GM23338 (cell line): ENCODE results near the gene POLDIP2. TPM values are rescaled to one million over a fixed set of nuclear protein-coding genes. Genes with fewer than 3 reads are reported as not detected.

ENCODE experiments used
- ATAC-seq: fragments of 200-7000 bp; cut with Tn5 transposase; 3 replicates; pipeline ENCODE4 v1.9.1; 2020
- DNase-seq: peaks from one replicate; pipeline ENCODE4 v3.0.0-alpha.2; 2015; ENCODE audit warnings: low spot score
- H2AFZ ChIP-seq: fragments of 200-600 bp; sonication (generic); 2 replicates; pipeline ENCODE4 v1.8.0; 2016; ENCODE audit warnings: antibody characterized with exemption, mild to moderate bottlenecking, moderate library complexity
- H3F3A ChIP-seq: fragments of 200-600 bp; sonication (generic); replicated peaks from 2 replicates; pipeline ENCODE4 v1.8.0; 2017; ENCODE audit warnings: antibody characterized with exemption, mixed run types, low read depth
- H3K27ac ChIP-seq: fragments of 200-600 bp; sonication (generic); 2 replicates; pipeline ENCODE4 v1.6.1; 2016; ENCODE audit warnings: low read depth
- H3K27me3 ChIP-seq: fragments of 200-600 bp; sonication (generic); 2 replicates; pipeline ENCODE4 v1.8.0; 2016; ENCODE audit warnings: mild to moderate bottlenecking, mixed run types, moderate library complexity; ENCODE audit not compliant: insufficient read depth
- H3K36me3 ChIP-seq: fragments of 200-600 bp; sonication (generic); 2 replicates; pipeline ENCODE4 v1.8.0; 2016; ENCODE audit warnings: mild to moderate bottlenecking; ENCODE audit not compliant: insufficient read depth
- H3K4me1 ChIP-seq: fragments of 200-600 bp; sonication (generic); 2 replicates; pipeline ENCODE4 v1.8.0; 2016; ENCODE audit warnings: mild to moderate bottlenecking, moderate library complexity; ENCODE audit not compliant: insufficient read depth
- H3K4me2 ChIP-seq: fragments of 200-600 bp; sonication (generic); 2 replicates; pipeline ENCODE4 v1.7.1; 2017; ENCODE audit warnings: mixed run types
- H3K4me3 ChIP-seq: fragments of 200-600 bp; sonication (generic); 2 replicates; pipeline ENCODE4 v1.6.1; 2016; ENCODE audit warnings: mixed run types
- H3K79me2 ChIP-seq: fragments of 200-600 bp; sonication (generic); replicated peaks from 2 replicates; pipeline ENCODE4 v1.8.0; 2017; ENCODE audit warnings: mild to moderate bottlenecking; ENCODE audit not compliant: insufficient read depth
- H3K9me2 ChIP-seq: fragments of 200-600 bp; sonication (generic); 2 replicates; pipeline ENCODE4 v1.8.0; 2017; ENCODE audit not compliant: insufficient read depth
- H4K20me1 ChIP-seq: fragments of 200-600 bp; sonication (generic); replicated peaks from 2 replicates; pipeline ENCODE4 v1.8.0; 2017; ENCODE audit warnings: mild to moderate bottlenecking; ENCODE audit not compliant: insufficient read depth
- H3K27ac Mint-ChIP-seq: 2 replicates; pipeline ENCODE4 v1.8.0; 2020; ENCODE audit warnings: inconsistent platforms, mild to moderate bottlenecking, moderate library complexity, mixed read lengths
- H3K27me3 Mint-ChIP-seq: 3 replicates; pipeline ENCODE4 v1.8.0; 2022; ENCODE audit warnings: low read depth, mild to moderate bottlenecking, moderate library complexity, mixed read lengths, inconsistent platforms; ENCODE audit not compliant: insufficient read depth, poor library complexity
- H3K36me3 Mint-ChIP-seq: 3 replicates; pipeline ENCODE4 v1.8.0; 2021; ENCODE audit warnings: low read depth, mild to moderate bottlenecking, inconsistent platforms, moderate library complexity, mixed read lengths
- H3K4me1 Mint-ChIP-seq: 3 replicates; pipeline ENCODE4 v1.8.0; 2020; ENCODE audit warnings: mild to moderate bottlenecking, inconsistent platforms, mixed read lengths
- H3K4me3 Mint-ChIP-seq: 3 replicates; pipeline ENCODE4 v1.8.0; 2021; ENCODE audit warnings: moderate library complexity, mild to moderate bottlenecking, inconsistent platforms, mixed read lengths
- H3K9me3 Mint-ChIP-seq: 3 replicates; pipeline ENCODE4 v1.8.0; 2020; ENCODE audit warnings: moderate library complexity, mild to moderate bottlenecking, inconsistent platforms, mixed read lengths
- CREB1 ChIP-seq: fragments of 250-450 bp; sonication (Bioruptor Pico); IDR thresholded peaks from 2 replicates; pipeline ENCODE4 v1.5.0; 2020; ENCODE audit warnings: low read depth, mild to moderate bottlenecking, moderate library complexity
- EZH2 ChIP-seq: fragments of 200-600 bp; sonication (generic); IDR thresholded peaks from one replicate; pipeline ENCODE4 v1.8.0; 2017; ENCODE audit warnings: antibody characterized with exemption, mild to moderate bottlenecking, low read depth; ENCODE audit not compliant: unreplicated experiment
- EZH2phosphoT487 ChIP-seq: fragments of 200-600 bp; sonication (generic); IDR thresholded peaks from one replicate; pipeline ENCODE4 v1.8.1; 2018; ENCODE audit warnings: antibody characterized with exemption; ENCODE audit not compliant: unreplicated experiment
- JUNB ChIP-seq: IDR thresholded peaks from one replicate; pipeline ENCODE4 v1.6.1; 2016; ENCODE audit warnings: antibody characterized with exemption; ENCODE audit not compliant: unreplicated experiment
- NANOG ChIP-seq: IDR thresholded peaks from 2 replicates; pipeline ENCODE4 v1.6.1; 2016; ENCODE audit warnings: antibody characterized with exemption, borderline replicate concordance
- POLR2AphosphoS5 ChIP-seq: IDR thresholded peaks from 2 replicates; pipeline ENCODE4 v1.6.1; 2016; ENCODE audit warnings: antibody characterized with exemption, low read depth
- STAT1 ChIP-seq: IDR thresholded peaks from one replicate; pipeline ENCODE4 v1.6.1; 2016; ENCODE audit warnings: antibody characterized with exemption; ENCODE audit not compliant: unreplicated experiment
- ZNF114 ChIP-seq: fragments of 250-450 bp; sonication (Bioruptor Pico); IDR thresholded peaks from 2 replicates; pipeline ENCODE4 v1.5.0; 2020; ENCODE audit warnings: mild to moderate bottlenecking, moderate library complexity
- ZNF331 ChIP-seq: fragments of 250-450 bp; sonication (Bioruptor Pico); IDR thresholded peaks from 2 replicates; pipeline ENCODE4 v1.5.0; 2020; ENCODE audit warnings: low read depth, mild to moderate bottlenecking, moderate library complexity
- polyA plus RNA-seq: library from polyadenylated mRNA; unstranded; fragments of >200 nt; fragmentation: Nextera tagmentation; extraction: Ambion mirVana; gene quantifications from 2 replicates; pipeline ENCODE4 v1.2.1, GENCODE V29; 2016
- total RNA-seq: library from RNA; depleted of rRNA; stranded (reverse); fragments of >200 nt; shearing (Covaris generic); gene quantifications from 2 replicates; pipeline ENCODE4 v1.2.3, GENCODE V29; 2014
- TF ChIP-seq, protein P1 (sequence below), 2 experiments: fragments of 200-600 bp in 1 of 2; sonication (generic) in 1 of 2; conservative IDR thresholded peaks; 2 replicates each; pipeline versions ENCODE4 v1.5.1 to v1.6.1; 2016 to 2017; ENCODE audit warnings: antibody characterized with exemption in 2 of 2, low read depth in 2 of 2, mild to moderate bottlenecking in 2 of 2, moderate library complexity in 1 of 2
- TF ChIP-seq, protein P2 (sequence below): IDR thresholded peaks from one replicate; pipeline ENCODE4 v1.6.1; 2018; ENCODE audit warnings: antibody characterized with exemption; ENCODE audit not compliant: unreplicated experiment
- TF ChIP-seq, protein P3 (sequence below): fragments of 250-450 bp; sonication (Bioruptor Pico); IDR thresholded peaks from 2 replicates; pipeline ENCODE4 v1.5.0; 2020; ENCODE audit warnings: mild to moderate bottlenecking, moderate library complexity
- TF ChIP-seq, protein P4 (sequence below): IDR thresholded peaks from 2 replicates; pipeline ENCODE4 v1.6.1; 2016; ENCODE audit warnings: antibody characterized with exemption

POLDIP2 gene
- total and polyA plus RNA-seq, 2 experiments from 2014 or later: 45.7 to 77.1 TPM

DNA sequence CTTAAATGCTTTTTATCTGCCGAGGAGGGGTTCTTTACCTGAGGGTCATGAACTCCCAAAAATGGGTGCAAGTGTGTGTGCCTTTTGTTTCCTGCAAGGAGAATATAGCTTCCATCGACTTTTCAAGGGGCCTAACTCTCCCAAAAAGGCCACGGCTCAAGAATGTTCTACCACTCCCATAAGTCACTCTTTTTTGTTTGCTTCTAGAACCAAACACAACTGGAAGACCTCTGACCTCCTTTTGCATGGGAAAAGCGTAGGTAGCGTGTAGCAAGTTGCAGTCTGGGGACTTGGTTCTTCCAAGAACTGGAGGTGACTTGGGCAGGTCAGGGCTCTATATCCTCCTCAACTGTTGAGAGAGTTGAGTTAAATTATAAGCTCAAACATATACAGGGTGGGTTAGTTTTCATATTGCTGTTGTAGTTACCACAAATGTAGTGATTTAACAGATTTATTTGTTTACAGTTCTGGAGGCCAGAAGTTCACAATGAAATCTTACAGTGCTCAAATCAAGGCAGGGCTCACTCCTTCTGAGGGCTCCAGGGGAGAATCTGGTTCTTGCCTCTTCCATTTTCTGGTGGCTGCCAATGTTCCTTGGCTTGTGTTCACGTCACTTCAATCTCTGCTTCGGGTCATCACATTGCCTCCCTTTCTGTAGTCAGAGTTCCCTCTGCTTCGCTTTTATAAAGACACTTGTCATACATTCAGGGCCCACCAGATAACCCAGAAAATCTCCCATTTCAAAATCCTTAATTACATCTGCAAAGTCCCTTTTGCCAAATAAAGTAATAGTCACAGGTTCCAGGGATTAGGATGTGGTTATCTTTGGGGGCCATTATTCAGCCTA lies 36.9 kb downstream of the POLDIP2 start:
- no peaks in the 10 kb centered on the region; the same call in 2 of the 3 replicates for H3K9me3 Mint-ChIP-seq
- H3K4me2 ChIP-seq: peak overlapping the region; percentile 94
- no peak for DNase-seq
- H3K4me1 Mint-ChIP-seq: peaks cover 47% of the 10 kb centered on the region
- peaks cover 52% of the 10 kb centered on the region for H4K20me1 ChIP-seq
- H3K27ac ChIP-seq: peak overlapping the region; percentile 66; the same call in 1 of the 2 replicates
- no peak overlapping the region for H2AFZ ChIP-seq
- no peak for ATAC-seq
- H3F3A ChIP-seq: peaks cover 5% of the 10 kb centered on the region; the same call in 1 of the 2 replicates
- peaks cover 63% of the 10 kb centered on the region for H3K79me2 ChIP-seq
- H3K27ac Mint-ChIP-seq: peak overlapping the region; percentile 49
- H3K9me2 ChIP-seq: no peaks in the 10 kb centered on the region
- peaks cover 33% of the 10 kb centered on the region for H3K36me3 Mint-ChIP-seq
- H3K27me3 Mint-ChIP-seq: peaks cover 19% of the 10 kb centered on the region
- no peaks in the 10 kb centered on the region for H3K27me3 ChIP-seq
- TF ChIP-seq EZH2phosphoT487 (no peak), ZNF331 (CRISPR knock-in tag) (no peak), CREB1 (CRISPR knock-in tag) (no peak), EZH2 (no peak), STAT1 (no peak), ZNF114 (no peak), NANOG (no peak), POLR2AphosphoS5 (no peak), JUNB (no peak)
- TF ChIP-seq, protein P1, sequence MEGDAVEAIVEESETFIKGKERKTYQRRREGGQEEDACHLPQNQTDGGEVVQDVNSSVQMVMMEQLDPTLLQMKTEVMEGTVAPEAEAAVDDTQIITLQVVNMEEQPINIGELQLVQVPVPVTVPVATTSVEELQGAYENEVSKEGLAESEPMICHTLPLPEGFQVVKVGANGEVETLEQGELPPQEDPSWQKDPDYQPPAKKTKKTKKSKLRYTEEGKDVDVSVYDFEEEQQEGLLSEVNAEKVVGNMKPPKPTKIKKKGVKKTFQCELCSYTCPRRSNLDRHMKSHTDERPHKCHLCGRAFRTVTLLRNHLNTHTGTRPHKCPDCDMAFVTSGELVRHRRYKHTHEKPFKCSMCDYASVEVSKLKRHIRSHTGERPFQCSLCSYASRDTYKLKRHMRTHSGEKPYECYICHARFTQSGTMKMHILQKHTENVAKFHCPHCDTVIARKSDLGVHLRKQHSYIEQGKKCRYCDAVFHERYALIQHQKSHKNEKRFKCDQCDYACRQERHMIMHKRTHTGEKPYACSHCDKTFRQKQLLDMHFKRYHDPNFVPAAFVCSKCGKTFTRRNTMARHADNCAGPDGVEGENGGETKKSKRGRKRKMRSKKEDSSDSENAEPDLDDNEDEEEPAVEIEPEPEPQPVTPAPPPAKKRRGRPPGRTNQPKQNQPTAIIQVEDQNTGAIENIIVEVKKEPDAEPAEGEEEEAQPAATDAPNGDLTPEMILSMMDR (conservative IDR thresholded peaks at IDR 0.05; ENCODE audit: low read depth in 2 of 2): no peak
- TF ChIP-seq, protein P2, sequence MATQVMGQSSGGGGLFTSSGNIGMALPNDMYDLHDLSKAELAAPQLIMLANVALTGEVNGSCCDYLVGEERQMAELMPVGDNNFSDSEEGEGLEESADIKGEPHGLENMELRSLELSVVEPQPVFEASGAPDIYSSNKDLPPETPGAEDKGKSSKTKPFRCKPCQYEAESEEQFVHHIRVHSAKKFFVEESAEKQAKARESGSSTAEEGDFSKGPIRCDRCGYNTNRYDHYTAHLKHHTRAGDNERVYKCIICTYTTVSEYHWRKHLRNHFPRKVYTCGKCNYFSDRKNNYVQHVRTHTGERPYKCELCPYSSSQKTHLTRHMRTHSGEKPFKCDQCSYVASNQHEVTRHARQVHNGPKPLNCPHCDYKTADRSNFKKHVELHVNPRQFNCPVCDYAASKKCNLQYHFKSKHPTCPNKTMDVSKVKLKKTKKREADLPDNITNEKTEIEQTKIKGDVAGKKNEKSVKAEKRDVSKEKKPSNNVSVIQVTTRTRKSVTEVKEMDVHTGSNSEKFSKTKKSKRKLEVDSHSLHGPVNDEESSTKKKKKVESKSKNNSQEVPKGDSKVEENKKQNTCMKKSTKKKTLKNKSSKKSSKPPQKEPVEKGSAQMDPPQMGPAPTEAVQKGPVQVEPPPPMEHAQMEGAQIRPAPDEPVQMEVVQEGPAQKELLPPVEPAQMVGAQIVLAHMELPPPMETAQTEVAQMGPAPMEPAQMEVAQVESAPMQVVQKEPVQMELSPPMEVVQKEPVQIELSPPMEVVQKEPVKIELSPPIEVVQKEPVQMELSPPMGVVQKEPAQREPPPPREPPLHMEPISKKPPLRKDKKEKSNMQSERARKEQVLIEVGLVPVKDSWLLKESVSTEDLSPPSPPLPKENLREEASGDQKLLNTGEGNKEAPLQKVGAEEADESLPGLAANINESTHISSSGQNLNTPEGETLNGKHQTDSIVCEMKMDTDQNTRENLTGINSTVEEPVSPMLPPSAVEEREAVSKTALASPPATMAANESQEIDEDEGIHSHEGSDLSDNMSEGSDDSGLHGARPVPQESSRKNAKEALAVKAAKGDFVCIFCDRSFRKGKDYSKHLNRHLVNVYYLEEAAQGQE: no peak
- TF ChIP-seq, protein P3, sequence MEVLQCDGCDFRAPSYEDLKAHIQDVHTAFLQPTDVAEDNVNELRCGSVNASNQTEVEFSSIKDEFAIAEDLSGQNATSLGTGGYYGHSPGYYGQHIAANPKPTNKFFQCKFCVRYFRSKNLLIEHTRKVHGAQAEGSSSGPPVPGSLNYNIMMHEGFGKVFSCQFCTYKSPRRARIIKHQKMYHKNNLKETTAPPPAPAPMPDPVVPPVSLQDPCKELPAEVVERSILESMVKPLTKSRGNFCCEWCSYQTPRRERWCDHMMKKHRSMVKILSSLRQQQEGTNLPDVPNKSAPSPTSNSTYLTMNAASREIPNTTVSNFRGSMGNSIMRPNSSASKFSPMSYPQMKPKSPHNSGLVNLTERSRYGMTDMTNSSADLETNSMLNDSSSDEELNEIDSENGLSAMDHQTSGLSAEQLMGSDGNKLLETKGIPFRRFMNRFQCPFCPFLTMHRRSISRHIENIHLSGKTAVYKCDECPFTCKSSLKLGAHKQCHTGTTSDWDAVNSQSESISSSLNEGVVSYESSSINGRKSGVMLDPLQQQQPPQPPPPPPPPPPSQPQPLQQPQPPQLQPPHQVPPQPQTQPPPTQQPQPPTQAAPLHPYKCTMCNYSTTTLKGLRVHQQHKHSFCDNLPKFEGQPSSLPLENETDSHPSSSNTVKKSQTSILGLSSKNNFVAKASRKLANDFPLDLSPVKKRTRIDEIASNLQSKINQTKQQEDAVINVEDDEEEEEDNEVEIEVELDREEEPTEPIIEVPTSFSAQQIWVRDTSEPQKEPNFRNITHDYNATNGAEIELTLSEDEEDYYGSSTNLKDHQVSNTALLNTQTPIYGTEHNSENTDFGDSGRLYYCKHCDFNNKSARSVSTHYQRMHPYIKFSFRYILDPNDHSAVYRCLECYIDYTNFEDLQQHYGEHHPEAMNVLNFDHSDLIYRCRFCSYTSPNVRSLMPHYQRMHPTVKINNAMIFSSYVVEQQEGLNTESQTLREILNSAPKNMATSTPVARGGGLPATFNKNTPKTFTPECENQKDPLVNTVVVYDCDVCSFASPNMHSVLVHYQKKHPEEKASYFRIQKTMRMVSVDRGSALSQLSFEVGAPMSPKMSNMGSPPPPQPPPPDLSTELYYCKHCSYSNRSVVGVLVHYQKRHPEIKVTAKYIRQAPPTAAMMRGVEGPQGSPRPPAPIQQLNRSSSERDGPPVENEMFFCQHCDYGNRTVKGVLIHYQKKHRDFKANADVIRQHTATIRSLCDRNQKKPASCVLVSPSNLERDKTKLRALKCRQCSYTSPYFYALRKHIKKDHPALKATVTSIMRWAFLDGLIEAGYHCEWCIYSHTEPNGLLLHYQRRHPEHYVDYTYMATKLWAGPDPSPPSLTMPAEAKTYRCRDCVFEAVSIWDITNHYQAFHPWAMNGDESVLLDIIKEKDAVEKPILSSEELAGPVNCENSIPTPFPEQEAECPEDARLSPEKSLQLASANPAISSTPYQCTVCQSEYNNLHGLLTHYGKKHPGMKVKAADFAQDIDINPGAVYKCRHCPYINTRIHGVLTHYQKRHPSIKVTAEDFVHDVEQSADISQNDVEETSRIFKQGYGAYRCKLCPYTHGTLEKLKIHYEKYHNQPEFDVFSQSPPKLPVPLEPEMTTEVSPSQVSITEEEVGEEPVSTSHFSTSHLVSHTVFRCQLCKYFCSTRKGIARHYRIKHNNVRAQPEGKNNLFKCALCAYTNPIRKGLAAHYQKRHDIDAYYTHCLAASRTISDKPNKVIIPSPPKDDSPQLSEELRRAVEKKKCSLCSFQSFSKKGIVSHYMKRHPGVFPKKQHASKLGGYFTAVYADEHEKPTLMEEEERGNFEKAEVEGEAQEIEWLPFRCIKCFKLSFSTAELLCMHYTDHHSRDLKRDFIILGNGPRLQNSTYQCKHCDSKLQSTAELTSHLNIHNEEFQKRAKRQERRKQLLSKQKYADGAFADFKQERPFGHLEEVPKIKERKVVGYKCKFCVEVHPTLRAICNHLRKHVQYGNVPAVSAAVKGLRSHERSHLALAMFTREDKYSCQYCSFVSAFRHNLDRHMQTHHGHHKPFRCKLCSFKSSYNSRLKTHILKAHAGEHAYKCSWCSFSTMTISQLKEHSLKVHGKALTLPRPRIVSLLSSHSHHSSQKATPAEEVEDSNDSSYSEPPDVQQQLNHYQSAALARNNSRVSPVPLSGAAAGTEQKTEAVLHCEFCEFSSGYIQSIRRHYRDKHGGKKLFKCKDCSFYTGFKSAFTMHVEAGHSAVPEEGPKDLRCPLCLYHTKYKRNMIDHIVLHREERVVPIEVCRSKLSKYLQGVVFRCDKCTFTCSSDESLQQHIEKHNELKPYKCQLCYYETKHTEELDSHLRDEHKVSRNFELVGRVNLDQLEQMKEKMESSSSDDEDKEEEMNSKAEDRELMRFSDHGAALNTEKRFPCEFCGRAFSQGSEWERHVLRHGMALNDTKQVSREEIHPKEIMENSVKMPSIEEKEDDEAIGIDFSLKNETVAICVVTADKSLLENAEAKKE: no peak
- TF ChIP-seq, protein P4, sequence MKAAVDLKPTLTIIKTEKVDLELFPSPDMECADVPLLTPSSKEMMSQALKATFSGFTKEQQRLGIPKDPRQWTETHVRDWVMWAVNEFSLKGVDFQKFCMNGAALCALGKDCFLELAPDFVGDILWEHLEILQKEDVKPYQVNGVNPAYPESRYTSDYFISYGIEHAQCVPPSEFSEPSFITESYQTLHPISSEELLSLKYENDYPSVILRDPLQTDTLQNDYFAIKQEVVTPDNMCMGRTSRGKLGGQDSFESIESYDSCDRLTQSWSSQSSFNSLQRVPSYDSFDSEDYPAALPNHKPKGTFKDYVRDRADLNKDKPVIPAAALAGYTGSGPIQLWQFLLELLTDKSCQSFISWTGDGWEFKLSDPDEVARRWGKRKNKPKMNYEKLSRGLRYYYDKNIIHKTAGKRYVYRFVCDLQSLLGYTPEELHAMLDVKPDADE: no peak
- no peaks in the 10 kb centered on the region for H3K36me3 ChIP-seq
- peaks cover 50% of the 10 kb centered on the region for H3K4me1 ChIP-seq
- peak overlapping the region; percentile 83 for H3K4me3 Mint-ChIP-seq
- H3K4me3 ChIP-seq: peak overlapping the region; percentile 80
